Measurements from ENCODE around the gene LILRB5.

DNA sequence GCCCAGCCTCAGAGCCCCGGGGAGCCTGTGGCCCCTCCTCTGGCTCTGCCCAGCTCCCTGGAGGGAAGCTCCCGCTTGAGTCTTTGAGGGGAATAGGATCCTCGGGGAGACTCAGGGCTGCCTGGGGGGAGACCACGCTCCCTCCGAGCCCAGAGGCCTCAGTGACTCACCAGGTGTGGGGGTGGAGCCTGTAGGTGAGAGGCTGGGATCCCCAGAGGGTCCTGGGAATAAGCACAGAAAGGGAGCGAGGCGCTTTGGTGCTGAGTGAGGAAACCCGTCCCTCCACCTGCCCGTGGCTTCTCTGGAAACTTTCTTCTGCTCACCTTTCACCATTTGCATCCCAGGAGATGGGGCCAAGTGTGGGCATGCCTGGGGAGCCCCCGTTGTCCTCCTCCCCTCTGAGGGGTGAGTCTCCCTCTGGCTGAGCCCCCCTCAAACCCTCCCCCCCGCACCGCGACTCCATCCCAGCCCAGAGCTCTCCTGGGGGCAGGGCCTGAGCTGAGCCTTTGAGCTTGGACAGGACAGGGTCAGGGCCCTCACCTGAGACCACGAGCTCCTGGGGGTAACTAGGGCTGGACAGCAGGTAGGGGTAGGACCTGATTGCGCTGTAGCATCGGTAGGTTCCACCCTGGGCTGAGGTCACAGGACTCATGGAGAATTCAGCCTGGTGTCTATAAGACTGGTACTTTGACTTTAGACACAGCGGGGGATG lies 2.7 kb downstream of the LILRB5 start:
- TF ChIP-seq, protein P1, sequence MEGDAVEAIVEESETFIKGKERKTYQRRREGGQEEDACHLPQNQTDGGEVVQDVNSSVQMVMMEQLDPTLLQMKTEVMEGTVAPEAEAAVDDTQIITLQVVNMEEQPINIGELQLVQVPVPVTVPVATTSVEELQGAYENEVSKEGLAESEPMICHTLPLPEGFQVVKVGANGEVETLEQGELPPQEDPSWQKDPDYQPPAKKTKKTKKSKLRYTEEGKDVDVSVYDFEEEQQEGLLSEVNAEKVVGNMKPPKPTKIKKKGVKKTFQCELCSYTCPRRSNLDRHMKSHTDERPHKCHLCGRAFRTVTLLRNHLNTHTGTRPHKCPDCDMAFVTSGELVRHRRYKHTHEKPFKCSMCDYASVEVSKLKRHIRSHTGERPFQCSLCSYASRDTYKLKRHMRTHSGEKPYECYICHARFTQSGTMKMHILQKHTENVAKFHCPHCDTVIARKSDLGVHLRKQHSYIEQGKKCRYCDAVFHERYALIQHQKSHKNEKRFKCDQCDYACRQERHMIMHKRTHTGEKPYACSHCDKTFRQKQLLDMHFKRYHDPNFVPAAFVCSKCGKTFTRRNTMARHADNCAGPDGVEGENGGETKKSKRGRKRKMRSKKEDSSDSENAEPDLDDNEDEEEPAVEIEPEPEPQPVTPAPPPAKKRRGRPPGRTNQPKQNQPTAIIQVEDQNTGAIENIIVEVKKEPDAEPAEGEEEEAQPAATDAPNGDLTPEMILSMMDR (IDR thresholded peaks at IDR 0.05) = no peak
- no peak for TF ChIP-seq EZH2 (IDR thresholded peaks at IDR 0.05; ENCODE audit: borderline replicate concordance, insufficient read depth, low read depth, low read length, poor library complexity, severe bottlenecking)

Data from B cell (primary cell).